Measurements from ENCODE around the gene SHPK.

SHPK gene

GRCh38 chr17:3679531-3680126 is 43.6 kb upstream of the SHPK start:
- no peak for DNase-seq (ENCODE audit: low read depth)
- no peak overlapping the region for H3K4me3 ChIP-seq (replicated peaks; ENCODE audit: low read depth, low read length)
- TF ChIP-seq CTCF (IDR thresholded peaks at IDR 0.05; ENCODE audit: low read length, missing control alignments) = no peak

GRCh38 chr17:3678821-3679530 is 42.9 kb upstream of the SHPK start:
- H3K4me3 ChIP-seq (replicated peaks; ENCODE audit: low read depth, low read length) = no peak overlapping the region
- no peak for DNase-seq (ENCODE audit: low read depth)
- TF ChIP-seq CTCF (IDR thresholded peaks at IDR 0.05; ENCODE audit: low read length, missing control alignments) = no peak

- DNase-seq (ENCODE audit: low read depth) = no peak
- no peak overlapping the region for H3K4me3 ChIP-seq (replicated peaks; ENCODE audit: low read depth, low read length)
- no peak for TF ChIP-seq CTCF (IDR thresholded peaks at IDR 0.05; ENCODE audit: low read length, missing control alignments)
Observed at GRCh38 chr17:3678095-3678820, 42.2 kb upstream of the SHPK start.

GRCh38 chr17:3675886-3676285 is 39.8 kb upstream of the SHPK start:
- no peak for TF ChIP-seq CTCF (IDR thresholded peaks at IDR 0.05; ENCODE audit: low read length, missing control alignments)
- DNase-seq (ENCODE audit: low read depth) = no peak
- H3K4me3 ChIP-seq (replicated peaks; ENCODE audit: low read depth, low read length) = no peak overlapping the region

GRCh38 chr17:3672571-3672970 is 36.5 kb upstream of the SHPK start:
- TF ChIP-seq CTCF (IDR thresholded peaks at IDR 0.05; ENCODE audit: low read length, missing control alignments) = no peak
- H3K4me3 ChIP-seq (replicated peaks; ENCODE audit: low read depth, low read length) = no peak overlapping the region
- no peak for DNase-seq (ENCODE audit: low read depth)

- TF ChIP-seq CTCF (IDR thresholded peaks at IDR 0.05; ENCODE audit: low read length, missing control alignments) = no peak
- no peak for DNase-seq (ENCODE audit: low read depth)
- peak overlapping the region; percentile 77 for H3K4me3 ChIP-seq (replicated peaks; ENCODE audit: low read depth, low read length)
Observed at GRCh38 chr17:3669548-3669947, 33.5 kb upstream of the SHPK start.
